Astrocyte (in vitro differentiated cells and primary cell): ENCODE measurements around the gene GCG. TPM values are rescaled to one million over a fixed set of nuclear protein-coding genes. Genes with fewer than 3 reads are reported as not detected.

Experiments
- DNase-seq: peaks from one replicate; pipeline ENCODE4 v3.0.0-alpha.2; 2010; ENCODE audit warnings: low read depth
- FAIRE-seq: peaks from 2 replicates; lab custom pipeline; 2011; peaks lifted over from hg19 to GRCh38; lab: Jason Lieb, UNC
- H2AFZ ChIP-seq: 2 replicates; pipeline ENCODE4 v1.6.0; 2012; ENCODE audit warnings: low read depth, low read length, inconsistent platforms
- H3K27ac ChIP-seq: 2 replicates; pipeline ENCODE4 v1.5.1; 2011; ENCODE audit warnings: low read depth, low read length, inconsistent platforms
- H3K27me3 ChIP-seq: 2 replicates; pipeline ENCODE4 v1.6.0; 2011; ENCODE audit warnings: low read length, inconsistent platforms; ENCODE audit not compliant: insufficient read depth
- H3K36me3 ChIP-seq: 2 replicates; pipeline ENCODE4 v1.5.1; 2011; ENCODE audit warnings: low read length, inconsistent platforms; ENCODE audit not compliant: insufficient read depth
- H3K4me1 ChIP-seq: 2 replicates; pipeline ENCODE4 v1.5.1; 2011; ENCODE audit warnings: low read length, inconsistent platforms; ENCODE audit not compliant: insufficient read depth
- H3K4me2 ChIP-seq: 2 replicates; pipeline ENCODE4 v1.6.0; 2012; ENCODE audit warnings: low read length, inconsistent platforms
- H3K4me3 ChIP-seq: 2 replicates; pipeline ENCODE4 v1.5.1; 2011; ENCODE audit warnings: low read depth, mild to moderate bottlenecking, low read length, inconsistent platforms; ENCODE audit not compliant: insufficient read depth
- H3K79me2 ChIP-seq: 2 replicates; pipeline ENCODE4 v1.6.0; 2012; ENCODE audit warnings: mild to moderate bottlenecking, low read length, inconsistent platforms; ENCODE audit not compliant: insufficient read depth
- H3K9ac ChIP-seq: 2 replicates; pipeline ENCODE4 v1.6.0; 2012; ENCODE audit warnings: mild to moderate bottlenecking, low read length, inconsistent platforms
- H3K9me3 ChIP-seq: 2 replicates; pipeline ENCODE4 v1.5.1; 2012; ENCODE audit warnings: low read depth, mild to moderate bottlenecking, low read length, inconsistent platforms; ENCODE audit not compliant: insufficient read depth
- H4K20me1 ChIP-seq: 2 replicates; pipeline ENCODE4 v1.6.0; 2012; ENCODE audit warnings: low read length, inconsistent platforms; ENCODE audit not compliant: insufficient read depth
- H3K27ac Mint-ChIP-seq: one replicate; pipeline ENCODE4 v1.8.0; 2021; ENCODE audit warnings: mild to moderate bottlenecking, mixed read lengths; ENCODE audit not compliant: unreplicated experiment
- H3K27me3 Mint-ChIP-seq: one replicate; pipeline ENCODE4 v1.8.0; 2021; ENCODE audit warnings: low read depth, mixed read lengths; ENCODE audit not compliant: unreplicated experiment
- H3K36me3 Mint-ChIP-seq: one replicate; pipeline ENCODE4 v1.8.0; 2021; ENCODE audit warnings: low read depth, mixed read lengths; ENCODE audit not compliant: unreplicated experiment
- H3K4me1 Mint-ChIP-seq: one replicate; pipeline ENCODE4 v1.8.0; 2021; ENCODE audit warnings: low read depth, mixed read lengths; ENCODE audit not compliant: unreplicated experiment
- H3K4me3 Mint-ChIP-seq: one replicate; pipeline ENCODE4 v1.8.0; 2021; ENCODE audit warnings: mild to moderate bottlenecking, moderate library complexity, mixed read lengths; ENCODE audit not compliant: unreplicated experiment
- H3K9me3 Mint-ChIP-seq: one replicate; pipeline ENCODE4 v1.8.0; 2021; ENCODE audit warnings: mild to moderate bottlenecking, mixed read lengths; ENCODE audit not compliant: unreplicated experiment
- CTCF ChIP-seq: IDR thresholded peaks from 2 replicates; pipeline ENCODE4 v1.5.1; 2011; ENCODE audit warnings: low read depth, mild to moderate bottlenecking, inconsistent platforms, low read length, moderate library complexity; ENCODE audit not compliant: insufficient read depth
- EZH2 ChIP-seq: IDR thresholded peaks from 2 replicates; pipeline ENCODE4 v1.6.1; 2012; ENCODE audit warnings: mild to moderate bottlenecking, low read length, inconsistent platforms; ENCODE audit not compliant: insufficient read depth
- total RNA-seq: library from RNA; stranded (reverse); gene quantifications from 2 replicates; pipeline ENCODE4 v1.2.1, GENCODE V29; 2021

Gene GCG
- total RNA-seq, 1 donor from 2014 or later: not detected

GRCh38 chr2:162125138-162125537, 26.9 kb downstream of the GCG start:
- H3K27ac ChIP-seq: no peak overlapping the region
- no peaks in the 10 kb centered on the region for H3K9me3 Mint-ChIP-seq
- no peak overlapping the region for H3K4me3 Mint-ChIP-seq
- TF ChIP-seq EZH2 (no peak), CTCF (no peak)
- no peaks in the 10 kb centered on the region for H3K79me2 ChIP-seq
- no peaks in the 10 kb centered on the region for H3K27me3 Mint-ChIP-seq
- no peak overlapping the region for H2AFZ ChIP-seq
- H3K4me1 ChIP-seq: no peaks in the 10 kb centered on the region
- peak overlapping the region; percentile 21 for H3K27ac Mint-ChIP-seq
- H3K4me2 ChIP-seq: no peak overlapping the region
- FAIRE-seq: no peak
- H4K20me1 ChIP-seq: no peaks in the 10 kb centered on the region
- peaks cover 33% of the 10 kb centered on the region for H3K4me1 Mint-ChIP-seq
- H3K9ac ChIP-seq: no peak overlapping the region
- no peaks in the 10 kb centered on the region for H3K27me3 ChIP-seq
- no peaks in the 10 kb centered on the region for H3K36me3 ChIP-seq
- DNase-seq: peak; percentile 54
- no peaks in the 10 kb centered on the region for H3K36me3 Mint-ChIP-seq
- no peak overlapping the region for H3K4me3 ChIP-seq
- no peaks in the 10 kb centered on the region for H3K9me3 ChIP-seq

- FAIRE-seq: peak; percentile 83
These were observed 28.0 kb downstream of the GCG start for GRCh38 chr2:162123806-162124758.

More at GRCh38 chr2:162123806-162124758, 28.0 kb downstream of the GCG start:
- TF ChIP-seq CTCF: peak; percentile 61
- no peak for TF ChIP-seq EZH2
- Histone ChIP-seq H3K4me2 (no peak overlapping the region), H3K36me3 (no peaks in the 10 kb centered on the region), H3K9me3 (no peaks in the 10 kb centered on the region), H3K9ac (no peak overlapping the region), H3K4me1 (no peaks in the 10 kb centered on the region), H3K4me3 (no peak overlapping the region), H3K27me3 (no peaks in the 10 kb centered on the region), H2AFZ (no peak overlapping the region), H3K79me2 (no peaks in the 10 kb centered on the region), H4K20me1 (no peaks in the 10 kb centered on the region), H3K27ac (no peak overlapping the region)
- Mint-ChIP-seq H3K36me3 (no peaks in the 10 kb centered on the region), H3K27ac (no peak overlapping the region), H3K4me3 (no peak overlapping the region), H3K27me3 (no peaks in the 10 kb centered on the region), H3K4me1 (peaks cover 33% of the 10 kb centered on the region), H3K9me3 (no peaks in the 10 kb centered on the region)
- DNase-seq: no peak
